Measurements from ENCODE around the gene MRC1.

DNA sequence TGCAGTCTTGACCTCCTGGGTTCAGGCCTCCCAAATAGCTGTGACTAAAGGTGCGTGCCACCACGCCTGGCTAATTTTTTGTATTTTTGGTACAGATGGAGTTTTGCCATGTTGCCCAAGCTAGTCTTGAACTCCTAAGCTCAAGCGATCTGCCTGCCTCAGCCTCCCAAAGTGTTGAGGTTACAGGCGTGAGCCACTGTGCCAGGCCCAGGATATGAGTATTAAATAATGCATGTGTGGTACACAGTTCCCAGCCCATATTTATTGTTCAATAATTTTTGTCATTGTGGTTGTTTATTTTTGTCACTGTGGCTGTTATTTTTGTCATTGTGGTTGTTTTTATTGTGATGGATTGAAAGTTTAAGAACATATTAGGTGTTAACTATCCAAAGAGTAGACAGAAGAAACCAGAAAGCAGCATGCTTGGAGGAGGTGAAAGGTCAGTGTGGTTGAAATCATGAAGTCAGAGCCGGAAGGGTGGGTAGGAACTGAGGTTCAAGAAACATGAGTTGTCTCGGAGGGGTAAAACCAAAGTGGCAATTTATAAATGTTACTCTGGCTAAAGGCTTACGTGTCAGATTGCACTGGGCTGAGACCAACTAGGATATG, 45.0 kb downstream of the MRC1 start:
- TF ChIP-seq ZNF175 (tag by site-specific recombination; IDR thresholded peaks at IDR 0.05) (no peak), CTCF (tag by site-specific recombination; IDR thresholded peaks at IDR 0.05) (no peak), PRDM4 (tag by site-specific recombination; IDR thresholded peaks at IDR 0.05) (no peak), ZXDB (tag by site-specific recombination; IDR thresholded peaks at IDR 0.05) (no peak), ZNF302 (tag by site-specific recombination; IDR thresholded peaks at IDR 0.05; ENCODE audit: low read depth) (no peak), ZNF639 (tag by site-specific recombination; IDR thresholded peaks at IDR 0.05) (no peak), KLF8 (tag by site-specific recombination; IDR thresholded peaks at IDR 0.05) (no peak), MEIS1 (CRISPR knock-in tag; IDR thresholded peaks at IDR 0.05; ENCODE audit: borderline replicate concordance) (no peak), ZNF530 (tag by site-specific recombination; IDR thresholded peaks at IDR 0.05; ENCODE audit: low read depth) (no peak)
- TF ChIP-seq, protein P1, sequence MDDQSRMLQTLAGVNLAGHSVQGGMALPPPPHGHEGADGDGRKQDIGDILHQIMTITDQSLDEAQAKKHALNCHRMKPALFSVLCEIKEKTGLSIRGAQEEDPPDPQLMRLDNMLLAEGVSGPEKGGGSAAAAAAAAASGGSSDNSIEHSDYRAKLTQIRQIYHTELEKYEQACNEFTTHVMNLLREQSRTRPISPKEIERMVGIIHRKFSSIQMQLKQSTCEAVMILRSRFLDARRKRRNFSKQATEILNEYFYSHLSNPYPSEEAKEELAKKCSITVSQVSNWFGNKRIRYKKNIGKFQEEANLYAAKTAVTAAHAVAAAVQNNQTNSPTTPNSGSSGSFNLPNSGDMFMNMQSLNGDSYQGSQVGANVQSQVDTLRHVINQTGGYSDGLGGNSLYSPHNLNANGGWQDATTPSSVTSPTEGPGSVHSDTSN (CRISPR knock-in tag; IDR thresholded peaks at IDR 0.05): no peak

Data from HEK293 (cell line).